HG02970 (cell line): ENCODE data around the gene C11orf42.
A peak's percentile ranks its signal among the peaks of the same experiment; 100 is the strongest.

Source experiments
- ATAC-seq: cut with Tn5 transposase; IDR thresholded peaks from one replicate; pipeline ENCODE4 v1.9.1; 2021; ENCODE audit warnings: mild to moderate bottlenecking, moderate library complexity, moderate number of reproducible peaks; ENCODE audit not compliant: unreplicated experiment, low FRiP score

C11orf42 gene, protein sequence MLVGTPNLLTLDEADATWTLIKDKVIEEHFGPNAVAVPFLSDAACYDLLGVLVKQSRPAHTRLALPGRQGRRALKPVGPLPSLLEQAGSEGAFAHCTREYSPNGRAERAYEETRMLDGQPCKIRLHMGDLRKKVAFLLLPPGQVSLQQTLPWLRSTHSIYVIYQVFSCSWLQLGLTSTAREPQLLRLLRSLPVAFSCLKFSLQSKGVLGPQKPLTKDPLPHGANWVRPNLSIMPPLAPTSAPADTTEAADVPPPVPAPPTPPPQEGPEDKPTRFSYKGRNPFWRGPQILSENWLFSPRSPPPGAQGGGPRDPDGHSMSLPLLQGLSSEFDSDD

DNA sequence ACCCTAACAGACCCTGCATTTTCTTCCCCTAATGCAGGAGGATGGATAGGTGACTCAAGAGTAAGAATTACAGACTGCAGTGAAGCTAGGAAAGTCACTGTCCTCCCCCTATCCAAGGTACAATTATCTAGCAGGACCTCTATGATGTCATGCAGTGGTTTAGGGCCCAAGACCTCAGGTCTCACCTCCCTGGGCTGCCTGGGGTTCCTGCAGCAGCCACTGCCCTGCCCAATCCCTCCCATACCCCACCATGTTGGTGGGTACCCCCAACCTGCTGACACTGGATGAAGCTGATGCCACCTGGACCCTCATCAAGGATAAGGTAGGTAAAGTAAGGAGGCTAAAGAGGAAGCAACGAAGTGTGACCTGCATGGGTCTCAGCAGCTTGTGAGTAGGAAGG, at the start of gene C11orf42:
Gene C11orf42, plus strand, starts transcription at position 192 of the 400 bp plus-strand sequence. Its CDS starts 59 bp downstream, at position 251.
- no peak for ATAC-seq

DNA sequence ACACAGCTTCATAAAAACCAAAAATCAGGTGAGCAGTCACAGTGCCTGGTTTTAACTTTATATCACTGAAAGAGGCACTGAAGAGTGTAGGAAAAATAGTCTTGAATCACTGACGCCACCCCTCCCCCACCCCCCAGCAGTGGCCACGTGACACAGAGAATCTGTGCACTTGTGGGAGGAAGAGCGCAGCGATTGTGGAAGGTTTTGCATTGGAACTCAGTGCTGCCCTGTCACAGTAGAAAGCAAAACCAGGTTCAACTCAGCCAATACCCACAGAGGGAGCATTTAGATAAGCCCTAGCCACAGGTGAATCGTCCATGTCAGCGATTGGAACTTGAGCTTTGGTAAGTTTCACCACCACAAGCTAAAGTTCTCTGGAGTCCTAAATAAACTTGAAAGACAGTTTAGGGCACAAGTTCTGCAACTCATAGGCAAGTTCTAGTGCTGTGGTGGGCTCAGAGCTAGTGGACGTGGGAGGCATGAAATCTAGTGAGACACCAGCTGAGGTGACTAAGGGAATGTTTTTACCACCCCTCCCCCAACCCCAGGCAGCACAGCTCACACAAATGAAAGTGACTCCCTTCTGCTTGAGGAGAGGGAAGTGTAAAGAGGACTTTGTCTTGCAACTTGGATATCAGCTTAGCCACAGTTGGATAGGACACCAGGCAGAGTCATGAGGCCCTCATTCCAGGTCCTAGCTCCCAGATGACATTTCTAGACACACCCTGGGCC, 48.6 kb upstream of the C11orf42 start:
- no peak for ATAC-seq

DNA sequence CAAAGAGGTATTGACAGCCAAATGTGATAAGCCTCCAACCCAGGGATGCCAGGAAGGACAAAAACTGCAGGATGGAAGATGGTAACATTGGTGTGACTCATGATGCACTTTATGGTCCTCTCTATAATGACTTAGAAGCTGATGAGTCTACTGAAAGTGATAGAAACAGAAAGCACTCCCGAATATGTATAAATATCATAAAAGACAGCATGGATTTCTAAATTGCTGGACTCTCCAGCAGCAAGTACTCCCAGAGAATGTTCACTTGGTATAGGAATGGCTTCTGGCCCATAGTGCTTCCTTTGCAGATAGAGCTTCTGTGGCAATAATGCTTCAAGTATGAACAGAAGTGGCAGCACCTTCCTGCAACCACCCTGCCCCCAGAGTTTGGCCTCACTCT, 35.1 kb upstream of the C11orf42 start, which contains the start of gene OR52B2:
Gene OR52B2, minus strand, starts transcription at position 101 of the 400 bp plus-strand sequence. Its CDS starts 0 bp downstream, at position 101.
- ATAC-seq, result no peak

DNA sequence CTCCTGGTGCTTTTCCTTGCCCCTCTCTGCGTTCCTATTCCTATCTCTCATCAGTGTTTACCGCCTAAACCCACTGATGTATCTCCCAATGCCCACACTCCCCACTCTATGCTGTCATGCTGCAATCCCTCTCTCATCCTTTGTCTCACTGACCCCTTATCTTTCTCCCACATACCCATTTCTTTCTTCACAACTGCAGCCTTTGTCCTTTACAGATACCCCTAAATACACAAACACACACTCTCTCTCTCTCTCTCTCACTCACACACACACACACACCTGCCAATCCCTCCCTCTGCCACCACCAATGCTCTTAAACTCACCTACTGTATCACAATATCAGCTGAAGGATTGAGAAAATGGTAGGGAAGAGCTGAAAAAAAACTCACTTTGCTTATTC, 29.9 kb upstream of the C11orf42 start:
- ATAC-seq, result no peak

DNA sequence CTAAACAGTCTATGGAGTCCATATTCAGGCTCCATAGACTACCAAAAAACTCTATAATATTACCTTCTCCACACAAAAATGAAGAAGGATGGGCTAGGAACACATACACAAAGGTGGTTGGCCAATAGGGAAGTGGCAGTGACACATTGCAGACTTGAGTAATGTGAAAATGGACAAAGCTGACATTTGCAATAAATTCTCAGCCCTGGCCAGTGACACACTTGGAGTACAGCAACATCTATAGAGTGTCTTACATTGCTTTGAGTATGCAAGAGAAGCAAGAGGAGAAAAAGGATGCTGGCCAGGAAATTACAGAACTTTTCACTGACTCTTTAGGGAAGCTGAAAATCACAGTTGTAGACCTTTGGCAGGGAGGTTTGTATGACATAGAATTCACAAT, 13.6 kb upstream of the C11orf42 start:
- no peak for ATAC-seq

DNA sequence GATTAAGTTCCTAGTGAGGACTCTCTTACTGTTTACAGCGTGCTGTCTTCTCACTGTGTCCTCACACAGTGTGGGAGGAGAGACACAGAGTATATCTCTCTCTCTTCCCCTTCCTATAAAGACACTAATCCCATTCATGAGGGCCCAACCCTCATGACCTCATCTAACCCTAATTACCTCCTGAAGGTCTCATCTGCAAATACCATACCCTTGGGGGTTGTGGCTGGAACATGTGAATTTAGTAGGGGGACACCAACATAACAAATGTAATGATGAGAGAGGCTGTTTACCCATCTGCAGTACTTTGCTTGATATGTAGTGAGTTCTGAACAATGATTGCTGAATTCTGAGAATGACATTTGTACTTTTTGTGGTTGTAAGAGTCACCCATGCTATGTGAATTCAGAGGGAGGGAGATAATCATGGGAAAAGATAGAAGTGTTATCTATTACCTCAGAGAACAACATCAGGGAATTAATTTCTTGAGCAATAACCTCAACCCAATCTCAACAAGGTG, 11.2 kb upstream of the C11orf42 start:
- ATAC-seq, result no peak

DNA sequence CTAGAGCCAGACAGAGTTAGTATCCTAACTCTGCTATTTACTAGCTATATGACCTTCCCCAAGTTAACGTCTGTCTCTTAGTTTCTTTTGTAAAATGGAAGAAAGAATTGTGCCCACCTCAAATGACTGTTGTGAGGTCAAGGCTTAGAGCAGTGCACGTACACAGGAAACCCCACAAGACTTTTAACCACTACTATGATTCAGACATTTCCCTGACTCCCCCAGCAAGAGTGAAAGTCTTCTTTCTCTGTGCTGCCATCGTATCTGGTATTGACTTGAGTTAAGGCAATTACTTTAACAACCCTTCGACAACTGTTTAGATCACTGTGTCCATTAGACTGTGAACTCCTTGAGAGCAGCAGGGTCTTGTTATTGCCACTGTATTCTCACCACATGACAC, 9.0 kb upstream of the C11orf42 start:
- ATAC-seq, result no peak

DNA sequence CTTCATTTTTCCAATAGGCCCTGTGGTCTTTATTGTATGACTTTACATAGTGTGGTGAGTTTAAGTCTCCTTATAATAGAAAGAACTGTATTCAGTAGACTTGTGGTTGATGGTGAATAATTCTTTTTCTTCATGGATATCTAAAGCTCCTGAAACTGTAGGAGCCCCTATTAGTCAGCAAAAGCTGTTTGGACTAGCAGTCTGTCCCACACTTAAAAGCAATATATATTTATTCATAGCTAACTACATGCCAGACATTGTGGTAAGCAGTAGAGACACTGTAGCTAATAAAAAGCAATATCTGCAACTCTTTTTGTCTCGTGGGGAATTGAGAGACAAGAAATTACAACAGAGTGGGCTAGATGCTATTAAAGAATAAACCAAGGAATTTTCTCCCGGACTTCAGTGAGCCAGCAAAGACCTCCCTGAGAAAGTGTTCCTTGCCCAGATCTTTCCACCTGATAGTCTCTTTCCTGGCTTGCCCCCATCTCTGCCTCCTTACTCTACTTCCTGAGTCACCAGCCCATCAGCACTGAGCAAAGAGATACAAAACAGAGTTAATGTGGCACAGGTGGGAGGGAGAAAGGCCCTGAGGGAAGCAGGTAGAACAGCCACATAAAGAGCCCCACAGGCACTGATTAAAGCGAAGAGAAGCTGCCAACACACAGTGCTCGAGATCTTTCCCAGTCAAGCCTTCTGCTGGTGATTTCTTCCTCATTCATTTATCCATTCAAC, 7.7 kb upstream of the C11orf42 start:
- ATAC-seq, result no peak

DNA sequence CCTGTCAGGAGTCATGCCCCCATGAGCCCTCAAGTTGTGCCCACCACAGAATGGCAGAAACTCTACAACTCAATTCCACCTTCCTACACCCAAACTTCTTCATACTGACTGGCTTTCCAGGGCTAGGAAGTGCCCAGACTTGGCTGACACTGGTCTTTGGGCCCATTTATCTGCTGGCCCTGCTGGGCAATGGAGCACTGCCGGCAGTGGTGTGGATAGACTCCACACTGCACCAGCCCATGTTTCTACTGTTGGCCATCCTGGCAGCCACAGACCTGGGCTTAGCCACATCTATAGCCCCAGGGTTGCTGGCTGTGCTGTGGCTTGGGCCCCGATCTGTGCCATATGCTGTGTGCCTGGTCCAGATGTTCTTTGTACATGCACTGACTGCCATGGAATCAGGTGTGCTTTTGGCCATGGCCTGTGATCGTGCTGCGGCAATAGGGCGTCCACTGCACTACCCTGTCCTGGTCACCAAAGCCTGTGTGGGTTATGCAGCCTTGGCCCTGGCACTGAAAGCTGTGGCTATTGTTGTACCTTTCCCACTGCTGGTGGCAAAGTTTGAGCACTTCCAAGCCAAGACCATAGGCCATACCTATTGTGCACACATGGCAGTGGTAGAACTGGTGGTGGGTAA, 6.1 kb upstream of the C11orf42 start, which contains the start of gene OR52W1:
Gene OR52W1, plus strand, starts transcription at position 51 of the 637 bp plus-strand sequence. Its CDS starts 0 bp downstream, at position 51.
- no peak for ATAC-seq

DNA sequence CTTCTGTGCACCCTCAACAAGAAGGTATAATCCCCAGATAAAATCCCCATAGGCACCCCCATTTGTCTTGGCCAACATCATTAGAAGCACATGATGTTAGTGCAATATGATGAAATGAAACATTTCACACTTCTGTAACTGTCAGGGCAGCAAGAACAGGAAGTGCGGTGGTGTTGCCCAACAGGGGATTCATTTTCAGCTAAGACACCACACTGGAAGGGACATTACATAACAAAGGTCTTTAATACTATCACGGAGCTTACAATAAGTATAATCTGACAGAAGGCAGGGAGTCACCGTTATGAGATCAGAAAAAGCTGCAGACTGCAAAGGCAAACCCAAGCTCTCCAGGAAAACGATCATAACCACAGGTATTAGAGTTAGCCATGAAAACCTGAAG, 4.4 kb upstream of the C11orf42 start:
- no peak for ATAC-seq

DNA sequence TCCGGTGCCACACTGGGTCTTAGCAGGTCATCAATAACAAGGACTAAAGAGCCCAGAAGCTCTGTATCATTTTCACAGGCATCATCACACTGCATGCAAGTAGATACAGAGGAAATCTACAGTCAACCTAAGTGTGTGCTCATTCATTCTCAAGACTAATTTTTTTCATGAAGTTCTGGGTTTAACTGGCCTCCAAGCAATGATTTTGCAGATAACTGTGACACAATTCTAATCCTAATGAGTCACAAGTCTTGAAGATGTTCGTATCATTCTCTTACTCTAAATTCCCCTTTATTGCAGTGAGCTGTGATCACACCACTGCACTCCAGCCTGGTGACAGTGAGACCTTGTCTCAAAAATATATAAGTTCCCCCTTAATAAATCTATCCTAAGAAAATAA, 3.9 kb upstream of the C11orf42 start:
- ATAC-seq, result no peak

DNA sequence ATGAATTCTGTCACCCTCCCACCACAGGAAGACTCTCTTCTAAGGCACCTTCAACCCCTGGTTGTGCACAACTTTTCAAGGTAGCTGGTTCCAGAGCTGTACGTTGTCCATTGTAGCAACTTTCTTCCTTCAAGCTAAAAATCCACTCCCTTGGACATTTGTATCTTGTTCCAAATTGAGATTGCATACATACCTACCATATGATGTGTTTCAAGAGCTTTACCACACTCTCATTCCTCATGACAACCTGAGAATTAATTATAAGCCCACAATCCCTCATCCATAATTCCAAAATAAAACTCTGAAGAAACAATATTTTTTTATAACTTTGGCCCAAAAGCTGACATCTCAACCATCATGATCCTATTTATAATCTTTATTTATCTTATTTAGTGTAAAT, 3.3 kb upstream of the C11orf42 start:
- no peak for ATAC-seq

DNA sequence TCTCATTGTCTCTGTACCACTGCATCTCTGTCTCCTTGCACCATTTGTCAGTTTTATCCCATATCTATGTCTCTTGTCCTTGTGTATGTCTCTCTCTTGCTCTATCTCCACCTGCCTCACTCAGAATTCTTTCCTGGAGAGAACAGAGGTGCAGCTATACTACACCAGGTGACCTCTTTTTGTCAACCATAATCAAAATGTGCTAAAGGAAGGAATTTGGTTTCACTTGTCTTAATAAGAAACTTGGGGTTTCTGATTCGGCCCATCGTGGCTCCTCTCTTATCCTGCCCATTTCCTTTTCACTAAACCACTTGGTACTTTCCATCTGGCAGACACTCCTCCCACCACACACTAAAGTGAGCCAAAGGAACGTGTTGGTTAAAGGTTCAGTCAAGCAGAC, 2.0 kb upstream of the C11orf42 start:
- peak; percentile 51 for ATAC-seq

DNA sequence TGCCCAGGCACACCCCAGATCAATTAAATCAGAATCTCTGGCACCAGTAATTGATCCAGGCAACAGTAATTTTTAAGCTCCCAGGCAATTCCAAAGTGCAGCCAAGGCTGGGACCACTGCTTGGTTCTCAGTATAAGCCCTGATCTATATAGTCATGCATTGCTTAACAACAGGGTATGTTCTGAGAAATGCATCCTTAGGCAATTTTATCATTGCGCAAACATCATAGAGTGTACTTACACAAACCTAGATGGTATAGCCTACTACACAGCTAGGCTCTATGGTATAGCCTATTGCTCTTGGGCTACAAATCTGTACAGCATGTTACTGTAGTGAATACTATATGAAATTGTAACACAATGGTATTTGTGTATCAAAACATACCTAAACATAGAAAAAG, 651 bp upstream of the C11orf42 start:
- ATAC-seq, result no peak

DNA sequence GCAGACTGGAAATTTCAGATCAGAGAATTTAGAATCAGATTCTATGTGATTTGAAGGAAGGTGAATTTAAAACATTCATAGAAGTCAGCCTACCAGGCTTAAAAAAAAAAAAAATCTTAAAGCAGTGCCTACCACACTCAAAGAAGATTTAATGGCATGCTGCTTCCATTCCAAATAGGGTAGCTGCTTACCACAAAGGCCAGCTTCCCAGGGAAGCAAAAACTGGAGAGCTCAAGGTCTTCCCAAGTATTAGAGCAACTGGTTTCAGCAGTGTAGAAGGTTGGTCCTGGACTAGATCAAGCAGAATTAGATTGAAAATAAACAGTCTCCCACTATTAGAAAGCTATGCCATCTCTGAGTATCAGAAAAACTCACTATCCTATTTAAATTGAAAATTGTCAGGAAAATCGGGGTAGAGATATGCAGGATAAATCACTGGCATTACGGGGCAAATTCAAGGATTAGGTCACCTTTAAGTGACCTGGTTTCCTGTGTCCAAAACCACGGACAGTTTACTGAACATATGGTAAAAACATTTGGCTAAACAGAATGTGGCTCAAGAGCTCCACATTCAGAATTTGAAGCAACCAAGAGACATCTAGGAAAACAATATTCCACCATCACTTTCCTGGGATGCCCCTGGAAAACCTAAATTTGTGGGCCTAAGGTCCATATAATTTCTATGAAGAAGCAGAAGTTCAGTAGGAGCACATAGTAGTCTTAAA, 1.3 kb downstream of the C11orf42 start:
- no peak for ATAC-seq

DNA sequence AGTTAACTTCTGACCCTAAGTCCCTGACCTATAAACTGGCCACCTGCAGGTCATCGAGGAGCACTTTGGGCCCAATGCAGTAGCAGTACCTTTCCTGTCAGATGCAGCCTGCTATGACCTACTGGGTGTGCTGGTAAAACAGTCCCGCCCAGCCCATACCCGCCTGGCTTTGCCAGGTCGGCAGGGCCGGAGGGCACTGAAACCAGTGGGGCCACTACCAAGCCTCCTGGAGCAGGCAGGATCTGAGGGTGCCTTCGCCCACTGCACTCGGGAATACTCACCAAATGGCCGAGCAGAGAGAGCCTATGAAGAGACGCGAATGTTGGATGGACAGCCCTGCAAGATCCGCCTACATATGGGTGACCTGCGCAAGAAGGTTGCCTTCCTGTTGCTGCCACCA, 4.4 kb downstream of the C11orf42 start:
- no peak for ATAC-seq

DNA sequence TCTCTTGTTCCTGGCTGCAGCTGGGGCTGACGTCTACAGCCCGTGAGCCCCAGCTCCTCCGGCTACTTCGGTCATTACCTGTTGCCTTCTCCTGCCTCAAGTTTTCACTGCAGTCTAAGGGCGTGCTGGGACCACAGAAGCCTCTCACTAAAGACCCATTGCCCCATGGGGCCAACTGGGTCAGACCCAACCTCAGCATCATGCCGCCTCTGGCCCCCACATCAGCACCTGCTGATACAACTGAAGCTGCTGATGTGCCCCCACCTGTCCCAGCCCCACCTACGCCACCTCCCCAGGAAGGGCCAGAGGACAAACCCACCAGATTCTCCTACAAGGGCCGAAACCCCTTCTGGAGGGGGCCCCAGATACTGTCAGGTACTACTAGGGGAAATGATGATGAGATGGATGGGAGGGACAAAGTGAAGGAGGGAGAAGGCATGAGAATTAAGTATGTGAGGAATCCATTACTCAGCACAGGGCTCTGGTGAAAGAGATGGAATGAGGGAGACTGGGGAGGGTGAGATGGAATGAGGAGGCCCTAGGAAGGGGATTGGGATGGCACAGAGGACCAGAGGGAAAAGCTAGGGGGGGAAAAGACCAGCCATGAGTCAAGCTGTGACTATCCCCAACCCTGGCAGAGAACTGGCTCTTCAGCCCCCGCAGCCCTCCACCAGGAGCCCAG, 5.1 kb downstream of the C11orf42 start:
- no peak for ATAC-seq

DNA sequence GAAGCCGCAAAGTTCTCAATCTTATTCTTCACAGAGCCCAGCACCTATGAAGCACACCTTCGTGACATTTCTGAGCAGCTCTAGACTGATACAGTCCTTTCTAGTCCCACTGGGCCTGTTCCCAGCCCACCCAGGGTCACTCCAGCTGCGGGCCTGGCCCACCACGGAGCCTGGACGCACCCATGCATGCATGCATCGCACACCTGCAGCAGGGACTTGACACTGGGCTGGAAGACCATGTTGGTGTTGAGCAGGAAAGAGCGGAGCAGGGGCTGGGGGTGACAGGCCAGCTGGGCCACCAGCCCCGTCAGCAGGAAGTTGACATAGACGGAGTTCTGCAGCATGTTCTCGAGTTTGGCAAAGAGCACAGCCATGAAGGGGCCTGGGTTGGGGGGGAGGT, 9.2 kb downstream of the C11orf42 start:
- ATAC-seq, result no peak

DNA sequence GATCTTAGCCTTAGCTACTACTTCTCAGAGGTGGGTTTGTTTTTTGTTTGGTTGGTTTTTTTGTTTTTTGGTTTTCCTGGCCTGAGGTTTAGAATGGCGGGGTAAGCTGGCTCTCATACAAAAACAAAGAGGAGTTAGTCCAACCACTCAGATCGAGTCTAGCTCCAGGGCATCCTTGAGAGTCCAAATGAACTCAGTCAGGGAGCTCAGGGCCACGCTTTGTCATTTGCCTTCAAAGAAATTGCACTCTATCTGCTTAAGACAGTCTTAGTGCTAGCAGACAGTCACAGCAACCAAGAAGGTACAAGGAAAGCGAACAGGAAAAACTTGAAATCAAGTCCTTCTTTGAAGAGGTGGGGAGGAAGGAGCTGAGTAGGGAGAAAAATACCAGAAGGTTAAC, 11.1 kb downstream of the C11orf42 start:
- ATAC-seq, result no peak
